Measurements from ENCODE around the gene HCN1. TPM values are rescaled to one million over a fixed set of nuclear protein-coding genes. Genes with fewer than 3 reads are reported as not detected.
A peak's percentile ranks its signal among the peaks of the same experiment; 100 is the strongest.

The HCN1 gene
- polyA plus RNA-seq, 1 experiment = not detected

- TF ChIP-seq CTCF (IDR thresholded peaks at IDR 0.05; ENCODE audit: insufficient read depth, low read depth, low read length) = no peak
- ChIA-PET POLR2A (no interaction called here), CTCF (no interaction called here)
- H3K36me3 ChIP-seq (ENCODE audit: control insufficient read depth, insufficient read depth, low read length) = no peaks in the 10 kb centered on the region
- H3K27me3 ChIP-seq (ENCODE audit: control insufficient read depth, insufficient read depth, low read length) = no peaks in the 10 kb centered on the region
- no peak for DNase-seq (ENCODE audit: low read depth)
- H3K4me3 ChIP-seq (ENCODE audit: low read depth, low read length) = no peak overlapping the region
These were observed 293.2 kb downstream of the HCN1 start for GRCh38 chr5:45402804-45403455.

GRCh38 chr5:45399041-45399440 lies 297.1 kb downstream of the HCN1 start:
- TF ChIP-seq CTCF (IDR thresholded peaks at IDR 0.05; ENCODE audit: insufficient read depth, low read depth, low read length) = no peak
- ChIA-PET POLR2A (no interaction called here), CTCF (no interaction called here)
- H3K4me3 ChIP-seq (ENCODE audit: low read depth, low read length) = no peak overlapping the region
- DNase-seq (ENCODE audit: low read depth) = no peak
- H3K27me3 ChIP-seq (ENCODE audit: control insufficient read depth, insufficient read depth, low read length) = no peaks in the 10 kb centered on the region
- H3K36me3 ChIP-seq (ENCODE audit: control insufficient read depth, insufficient read depth, low read length) = no peaks in the 10 kb centered on the region

- CTCF ChIA-PET = no interaction called here
- peak; percentile 35 for DNase-seq (ENCODE audit: low read depth)
These were observed 310.7 kb downstream of the HCN1 start for GRCh38 chr5:45385321-45386058.

GRCh38 chr5:45383985-45384384 lies 312.2 kb downstream of the HCN1 start:
- H3K4me3 ChIP-seq (ENCODE audit: low read depth, low read length) = no peak overlapping the region
- CTCF ChIA-PET = no interaction called here
- TF ChIP-seq CTCF (IDR thresholded peaks at IDR 0.05; ENCODE audit: insufficient read depth, low read depth, low read length) = no peak
- DNase-seq (ENCODE audit: low read depth) = no peak
- no peaks in the 10 kb centered on the region for H3K36me3 ChIP-seq (ENCODE audit: control insufficient read depth, insufficient read depth, low read length)
- no peaks in the 10 kb centered on the region for H3K27me3 ChIP-seq (ENCODE audit: control insufficient read depth, insufficient read depth, low read length)
- POLR2A ChIA-PET = no interaction called here

More at GRCh38 chr5:45385321-45386058, 310.7 kb downstream of the HCN1 start:
- no peaks in the 10 kb centered on the region for H3K27me3 ChIP-seq (ENCODE audit: control insufficient read depth, insufficient read depth, low read length)
- POLR2A ChIA-PET = no interaction called here
- H3K36me3 ChIP-seq (ENCODE audit: control insufficient read depth, insufficient read depth, low read length) = no peaks in the 10 kb centered on the region
- TF ChIP-seq CTCF (IDR thresholded peaks at IDR 0.05; ENCODE audit: insufficient read depth, low read depth, low read length) = no peak
- no peak overlapping the region for H3K4me3 ChIP-seq (ENCODE audit: low read depth, low read length)

- TF ChIP-seq CTCF (IDR thresholded peaks at IDR 0.05; ENCODE audit: insufficient read depth, low read depth, low read length) = no peak
- ChIA-PET POLR2A (no interaction called here), CTCF (no interaction called here)
- no peaks in the 10 kb centered on the region for H3K27me3 ChIP-seq (ENCODE audit: control insufficient read depth, insufficient read depth, low read length)
- H3K36me3 ChIP-seq (ENCODE audit: control insufficient read depth, insufficient read depth, low read length) = no peaks in the 10 kb centered on the region
- DNase-seq (ENCODE audit: low read depth) = no peak
- no peak overlapping the region for H3K4me3 ChIP-seq (ENCODE audit: low read depth, low read length)
These were observed 313.6 kb downstream of the HCN1 start for GRCh38 chr5:45382583-45382982.
